Activated CD4-positive, alpha-beta T cell treated with anti-CD3 and anti-CD28 coated beads, Interleukin-2, amount 10 ng/mL, durations not matched to agents 24 days and 14 days (primary cell): ENCODE results near the gene CDH4. TPM values are rescaled to one million over a fixed set of nuclear protein-coding genes. Genes with fewer than 3 reads are reported as not detected.

Experiments used
- DNase-seq: peaks from one replicate; pipeline ENCODE4 v3.0.0; 2022
- H3K27ac Mint-ChIP-seq: one replicate; pipeline ENCODE4 v1.8.0; 2022; ENCODE audit warnings: mild to moderate bottlenecking, mixed read lengths
- H3K27me3 Mint-ChIP-seq: one replicate; pipeline ENCODE4 v1.8.0; 2022; ENCODE audit warnings: mixed read lengths
- H3K36me3 Mint-ChIP-seq: one replicate; pipeline ENCODE4 v1.8.0; 2022; ENCODE audit warnings: low read depth, mild to moderate bottlenecking, mixed read lengths
- H3K4me1 Mint-ChIP-seq: one replicate; pipeline ENCODE4 v1.8.0; 2021; ENCODE audit warnings: mixed read lengths
- H3K4me3 Mint-ChIP-seq: one replicate; pipeline ENCODE4 v1.8.0; 2022; ENCODE audit warnings: mild to moderate bottlenecking, moderate library complexity, mixed read lengths
- H3K9me3 Mint-ChIP-seq: one replicate; pipeline ENCODE4 v1.8.0; 2021; ENCODE audit warnings: mixed read lengths
- intact Hi-C: fragments of 100-400 bp; cut with micrococcal nuclease; formaldehyde crosslinking; loops from one replicate; pipeline ENCODE4 v1.15.1; 2023
- total RNA-seq: library from RNA; stranded (reverse); gene quantifications from 2 replicates; pipeline ENCODE4 v1.2.3, GENCODE V29; 2022

Gene CDH4
- total RNA-seq, 1 donor from 2014 or later = not detected

GRCh38 chr20:61385731-61386130 lies 133.7 kb downstream of the CDH4 start:
- intact Hi-C loops = no loop called here
- H3K9me3 Mint-ChIP-seq = no peaks in the 10 kb centered on the region
- DNase-seq = no peak
- no peaks in the 10 kb centered on the region for H3K4me1 Mint-ChIP-seq
- no peak overlapping the region for H3K4me3 Mint-ChIP-seq
- H3K27ac Mint-ChIP-seq = no peak overlapping the region
- no peaks in the 10 kb centered on the region for H3K36me3 Mint-ChIP-seq
- no peaks in the 10 kb centered on the region for H3K27me3 Mint-ChIP-seq

- no peak overlapping the region for H3K4me3 Mint-ChIP-seq
- DNase-seq = no peak
- H3K9me3 Mint-ChIP-seq = no peaks in the 10 kb centered on the region
- H3K36me3 Mint-ChIP-seq = no peaks in the 10 kb centered on the region
- no peaks in the 10 kb centered on the region for H3K27me3 Mint-ChIP-seq
- intact Hi-C loops = no loop called here
- H3K27ac Mint-ChIP-seq = no peak overlapping the region
- no peaks in the 10 kb centered on the region for H3K4me1 Mint-ChIP-seq
Measured at GRCh38 chr20:61387204-61387953, 135.3 kb downstream of the CDH4 start.

DNA sequence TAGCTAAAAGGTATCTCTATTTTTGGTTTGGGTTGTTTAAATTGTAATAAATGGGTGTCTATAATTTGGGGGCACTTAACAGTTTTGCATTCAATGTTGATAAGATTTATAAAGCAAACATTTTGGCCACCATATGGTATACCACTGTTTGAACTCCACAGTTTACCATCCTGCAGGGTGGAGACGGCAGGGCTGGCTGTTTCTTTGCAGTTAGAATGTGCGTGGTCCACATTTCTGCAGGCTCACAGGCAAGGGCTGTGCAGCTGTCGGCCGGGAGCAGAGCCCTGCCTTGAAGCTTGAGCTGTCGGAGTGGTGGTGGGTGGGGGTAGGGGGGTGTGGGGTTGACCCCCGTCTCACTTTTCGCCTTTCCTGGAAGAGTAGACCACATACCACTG lies 135.9 kb downstream of the CDH4 start:
- H3K4me1 Mint-ChIP-seq = no peaks in the 10 kb centered on the region
- no peak overlapping the region for H3K27ac Mint-ChIP-seq
- intact Hi-C loops = no loop called here
- H3K27me3 Mint-ChIP-seq = no peaks in the 10 kb centered on the region
- no peaks in the 10 kb centered on the region for H3K9me3 Mint-ChIP-seq
- no peak overlapping the region for H3K4me3 Mint-ChIP-seq
- no peak for DNase-seq
- no peaks in the 10 kb centered on the region for H3K36me3 Mint-ChIP-seq

DNA sequence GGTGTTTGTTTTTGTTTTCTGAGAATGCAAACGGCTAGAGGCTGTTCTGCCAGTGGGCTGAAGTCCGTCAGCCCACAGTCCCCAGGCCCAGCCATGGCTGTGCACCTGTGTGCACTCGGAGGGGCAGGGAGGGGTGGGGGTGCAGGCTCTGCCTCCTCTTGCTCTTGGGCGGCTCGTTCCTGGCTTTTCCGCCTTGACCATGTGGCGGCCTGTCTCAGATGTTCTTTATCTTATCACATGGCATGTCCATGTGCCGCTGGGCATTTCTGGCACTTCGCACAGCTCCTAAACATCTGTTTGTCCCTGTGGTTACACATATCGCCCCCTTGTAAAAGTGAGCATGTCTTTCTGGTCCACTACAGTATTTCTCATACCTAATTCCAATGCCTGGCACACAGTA lies 137.0 kb downstream of the CDH4 start:
- no peaks in the 10 kb centered on the region for H3K9me3 Mint-ChIP-seq
- intact Hi-C loops = no loop called here
- no peak for DNase-seq
- no peaks in the 10 kb centered on the region for H3K4me1 Mint-ChIP-seq
- H3K27me3 Mint-ChIP-seq = no peaks in the 10 kb centered on the region
- H3K36me3 Mint-ChIP-seq = no peaks in the 10 kb centered on the region
- H3K4me3 Mint-ChIP-seq = no peak overlapping the region
- no peak overlapping the region for H3K27ac Mint-ChIP-seq

- Mint-ChIP-seq H3K27ac (no peak overlapping the region), H3K4me3 (no peak overlapping the region), H3K27me3 (no peaks in the 10 kb centered on the region), H3K36me3 (no peaks in the 10 kb centered on the region), H3K4me1 (no peaks in the 10 kb centered on the region), H3K9me3 (no peaks in the 10 kb centered on the region)
- intact Hi-C loops = no loop called here
- DNase-seq = no peak
Measured at GRCh38 chr20:61391185-61391584, 139.1 kb downstream of the CDH4 start.

DNA sequence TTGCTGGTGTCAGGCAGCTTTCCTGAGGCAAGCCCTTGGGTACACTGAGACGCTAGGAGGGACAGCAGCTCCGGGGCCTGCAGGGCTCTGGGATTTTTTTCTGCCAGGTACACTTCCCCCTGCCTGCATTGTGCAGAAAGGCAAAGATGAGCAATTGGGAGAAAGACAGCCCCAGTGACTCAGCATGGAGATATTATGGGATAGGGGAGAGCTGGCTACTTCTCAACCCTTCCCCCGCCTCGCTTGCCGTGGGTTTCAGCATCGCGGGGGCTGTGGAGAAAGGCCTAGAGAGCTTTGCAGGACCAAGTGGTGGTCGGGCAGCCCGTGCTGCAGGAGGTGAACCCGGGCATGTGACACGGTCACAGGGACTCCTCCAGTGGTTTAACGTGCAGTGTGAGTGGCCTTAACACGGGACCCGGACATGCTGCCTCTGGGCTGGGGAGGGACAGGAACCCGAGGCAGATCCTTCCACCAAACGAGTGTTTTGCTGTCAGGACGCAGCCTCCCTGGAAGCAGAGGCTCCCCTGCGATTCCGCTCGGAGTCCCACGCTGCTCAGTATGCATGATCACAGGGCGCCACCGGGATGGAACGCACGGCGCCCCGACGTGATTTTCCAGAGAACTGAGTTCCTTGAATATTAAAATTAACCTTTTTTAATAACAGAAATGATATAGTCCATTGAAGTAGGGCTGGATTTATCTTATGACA lies 139.9 kb downstream of the CDH4 start:
- Mint-ChIP-seq H3K9me3 (no peaks in the 10 kb centered on the region), H3K27me3 (no peaks in the 10 kb centered on the region), H3K4me3 (no peak overlapping the region), H3K36me3 (no peaks in the 10 kb centered on the region), H3K27ac (no peak overlapping the region), H3K4me1 (no peaks in the 10 kb centered on the region)
- intact Hi-C loops = no loop called here
- no peak for DNase-seq

- Mint-ChIP-seq H3K4me3 (no peak overlapping the region), H3K27ac (no peak overlapping the region), H3K4me1 (no peaks in the 10 kb centered on the region), H3K27me3 (no peaks in the 10 kb centered on the region), H3K36me3 (no peaks in the 10 kb centered on the region), H3K9me3 (no peaks in the 10 kb centered on the region)
- DNase-seq = no peak
- intact Hi-C loops = no loop called here
Measured at GRCh38 chr20:61394088-61394799, 142.2 kb downstream of the CDH4 start.

DNA sequence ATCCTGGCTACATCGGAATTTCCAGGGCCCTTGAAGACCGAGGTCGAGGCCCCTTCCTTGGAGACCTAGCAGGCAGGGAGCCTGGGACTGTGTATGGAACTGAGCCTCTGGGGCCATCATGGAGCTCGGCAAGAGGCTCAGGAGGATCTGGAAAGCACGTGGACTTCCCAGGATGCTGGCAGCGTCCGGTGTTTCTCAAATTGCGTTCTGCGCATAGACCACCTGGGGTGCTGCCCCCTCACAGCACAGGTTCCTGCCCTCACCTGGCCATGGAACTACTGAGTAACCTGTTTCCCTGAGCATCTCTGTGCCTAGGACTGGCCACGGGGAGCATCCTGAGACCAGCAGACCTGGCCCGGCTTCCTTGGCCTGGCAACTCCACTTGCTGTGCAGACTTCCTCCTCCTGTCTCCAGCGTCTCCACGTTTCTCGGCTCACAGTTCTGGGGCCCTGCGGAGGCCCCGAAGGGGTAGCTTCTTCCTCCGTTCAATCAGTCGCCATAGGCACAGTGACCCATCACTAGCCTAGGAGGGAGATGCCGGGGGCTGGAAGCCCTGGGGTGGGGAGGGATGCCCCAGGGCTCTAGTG lies 144.3 kb downstream of the CDH4 start:
- no peak overlapping the region for H3K27ac Mint-ChIP-seq
- H3K4me3 Mint-ChIP-seq = no peak overlapping the region
- no peaks in the 10 kb centered on the region for H3K27me3 Mint-ChIP-seq
- no peaks in the 10 kb centered on the region for H3K9me3 Mint-ChIP-seq
- intact Hi-C loops = no loop called here
- DNase-seq = no peak
- no peaks in the 10 kb centered on the region for H3K4me1 Mint-ChIP-seq
- no peaks in the 10 kb centered on the region for H3K36me3 Mint-ChIP-seq

GRCh38 chr20:61397146-61397545 lies 145.1 kb downstream of the CDH4 start:
- intact Hi-C loops = no loop called here
- H3K27me3 Mint-ChIP-seq = no peaks in the 10 kb centered on the region
- DNase-seq = no peak
- no peak overlapping the region for H3K4me3 Mint-ChIP-seq
- no peaks in the 10 kb centered on the region for H3K36me3 Mint-ChIP-seq
- H3K27ac Mint-ChIP-seq = no peak overlapping the region
- no peaks in the 10 kb centered on the region for H3K9me3 Mint-ChIP-seq
- no peaks in the 10 kb centered on the region for H3K4me1 Mint-ChIP-seq

DNA sequence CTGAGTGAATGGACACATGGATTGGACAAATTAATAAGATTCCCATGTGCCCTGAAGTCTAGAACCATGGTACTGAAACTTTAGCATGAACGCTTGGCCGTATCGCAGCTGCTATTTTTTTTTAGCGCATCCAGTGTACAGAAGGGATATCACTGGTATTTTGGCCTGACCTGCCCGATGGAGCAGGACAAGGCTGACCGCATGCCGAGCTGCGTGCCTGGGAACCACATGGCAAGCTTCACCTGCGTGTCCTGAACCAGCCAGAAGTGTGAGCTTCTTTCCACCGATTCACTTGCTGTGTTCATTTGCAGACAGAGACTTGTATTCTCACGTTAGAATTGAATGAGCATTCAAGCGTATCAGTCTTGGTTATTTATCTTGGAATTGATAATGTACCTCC lies 145.7 kb downstream of the CDH4 start:
- intact Hi-C loops = no loop called here
- Mint-ChIP-seq H3K27me3 (no peaks in the 10 kb centered on the region), H3K36me3 (no peaks in the 10 kb centered on the region), H3K9me3 (no peaks in the 10 kb centered on the region), H3K4me3 (no peak overlapping the region), H3K4me1 (no peaks in the 10 kb centered on the region), H3K27ac (no peak overlapping the region)
- no peak for DNase-seq

GRCh38 chr20:61399433-61399832 lies 147.4 kb downstream of the CDH4 start:
- intact Hi-C loops = no loop called here
- DNase-seq = no peak
- no peak overlapping the region for H3K4me3 Mint-ChIP-seq
- no peaks in the 10 kb centered on the region for H3K9me3 Mint-ChIP-seq
- no peaks in the 10 kb centered on the region for H3K27me3 Mint-ChIP-seq
- H3K36me3 Mint-ChIP-seq = no peaks in the 10 kb centered on the region
- no peak overlapping the region for H3K27ac Mint-ChIP-seq
- H3K4me1 Mint-ChIP-seq = no peaks in the 10 kb centered on the region

- intact Hi-C loops = no loop called here
- H3K4me3 Mint-ChIP-seq = no peak overlapping the region
- H3K36me3 Mint-ChIP-seq = no peaks in the 10 kb centered on the region
- H3K27ac Mint-ChIP-seq = no peak overlapping the region
- H3K27me3 Mint-ChIP-seq = no peaks in the 10 kb centered on the region
- no peaks in the 10 kb centered on the region for H3K4me1 Mint-ChIP-seq
- DNase-seq = no peak
- no peaks in the 10 kb centered on the region for H3K9me3 Mint-ChIP-seq
Measured at GRCh38 chr20:61400499-61400898, 148.4 kb downstream of the CDH4 start.

- Mint-ChIP-seq H3K4me1 (no peaks in the 10 kb centered on the region), H3K4me3 (no peak overlapping the region), H3K9me3 (peaks cover 7% of the 10 kb centered on the region), H3K27ac (no peak overlapping the region), H3K36me3 (no peaks in the 10 kb centered on the region), H3K27me3 (no peaks in the 10 kb centered on the region)
- DNase-seq = no peak
- intact Hi-C loops = no loop called here
Measured at GRCh38 chr20:61404303-61404702, 152.2 kb downstream of the CDH4 start.

DNA sequence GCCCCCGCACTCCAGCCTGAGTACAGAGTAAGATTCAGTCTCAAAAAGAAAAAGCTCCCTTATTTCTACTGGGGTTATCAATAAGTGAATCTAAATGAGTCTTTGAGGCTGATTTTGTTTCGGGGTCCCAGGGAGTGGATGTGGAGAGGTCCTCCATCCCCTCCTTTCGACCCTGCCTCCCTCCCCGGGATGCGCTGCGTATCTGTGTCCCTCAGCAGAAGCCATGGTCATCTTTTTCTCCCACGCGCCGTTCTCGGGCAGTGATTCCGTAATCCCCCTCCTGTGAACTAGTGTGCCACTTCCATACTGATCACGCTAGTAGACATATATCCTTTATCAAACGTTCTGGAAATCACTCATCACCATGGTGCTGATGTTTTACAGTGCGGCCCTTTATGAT lies 152.9 kb downstream of the CDH4 start:
- H3K9me3 Mint-ChIP-seq = peaks cover 7% of the 10 kb centered on the region
- no peaks in the 10 kb centered on the region for H3K4me1 Mint-ChIP-seq
- no peaks in the 10 kb centered on the region for H3K36me3 Mint-ChIP-seq
- no peak for DNase-seq
- no peak overlapping the region for H3K4me3 Mint-ChIP-seq
- H3K27ac Mint-ChIP-seq = no peak overlapping the region
- intact Hi-C loops = no loop called here
- no peaks in the 10 kb centered on the region for H3K27me3 Mint-ChIP-seq
